ENCODE measurements around the gene CMPK2.
"Not testable (repeated sequence)": the region's sequence is repeated elsewhere in the genome, so short reads cannot be mapped to it uniquely, and the experiment has no call there.

CMPK2 gene

DNA sequence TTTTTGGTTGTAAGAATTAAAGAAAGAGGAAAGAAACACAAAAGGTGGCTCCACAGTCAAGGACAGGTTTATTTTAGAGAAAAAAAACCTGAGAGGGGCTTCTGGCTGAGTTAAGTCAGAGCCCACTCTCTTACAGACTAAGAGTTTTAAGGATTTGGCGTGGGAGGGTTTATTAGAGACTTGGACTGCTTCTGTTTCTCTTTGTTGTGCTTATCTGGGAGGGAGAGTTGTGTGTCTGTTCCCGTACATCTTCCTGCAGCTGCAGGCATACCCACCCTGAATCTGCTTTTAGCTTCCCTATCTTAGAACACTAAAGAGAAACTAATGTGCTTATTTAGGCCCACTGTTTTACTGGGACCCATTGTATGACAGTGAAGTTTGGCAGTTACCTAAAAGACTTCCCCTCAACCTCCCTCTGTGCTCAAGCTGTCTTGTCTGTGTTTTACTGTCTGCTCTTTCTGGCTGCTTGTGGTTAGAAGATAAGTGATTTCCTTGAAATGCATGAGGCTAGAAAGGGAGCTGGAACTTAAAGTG is 14.6 kb upstream of the CMPK2 start:
- DNase-seq (ENCODE audit: low spot score) = no peak

DNA sequence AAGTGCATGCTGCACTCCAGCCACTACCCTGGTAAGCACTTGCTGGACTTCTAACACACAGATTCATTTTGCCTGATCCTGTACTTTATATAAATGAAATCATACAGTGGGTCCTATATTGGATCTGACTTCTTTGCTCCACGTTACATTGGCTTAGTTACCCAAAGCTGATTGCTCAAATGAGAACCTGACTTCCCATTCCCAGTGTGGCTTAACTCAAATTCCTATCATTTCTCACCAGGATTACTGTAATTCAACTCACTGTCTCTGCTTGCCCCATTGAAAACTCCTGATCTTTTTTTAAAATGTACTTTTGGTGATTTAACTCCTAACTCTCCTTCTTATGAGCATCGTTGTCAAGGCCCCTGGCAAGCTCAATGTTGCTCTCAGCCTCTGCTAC is 13.3 kb upstream of the CMPK2 start:
- DNase-seq (ENCODE audit: low spot score) = no peak

DNA sequence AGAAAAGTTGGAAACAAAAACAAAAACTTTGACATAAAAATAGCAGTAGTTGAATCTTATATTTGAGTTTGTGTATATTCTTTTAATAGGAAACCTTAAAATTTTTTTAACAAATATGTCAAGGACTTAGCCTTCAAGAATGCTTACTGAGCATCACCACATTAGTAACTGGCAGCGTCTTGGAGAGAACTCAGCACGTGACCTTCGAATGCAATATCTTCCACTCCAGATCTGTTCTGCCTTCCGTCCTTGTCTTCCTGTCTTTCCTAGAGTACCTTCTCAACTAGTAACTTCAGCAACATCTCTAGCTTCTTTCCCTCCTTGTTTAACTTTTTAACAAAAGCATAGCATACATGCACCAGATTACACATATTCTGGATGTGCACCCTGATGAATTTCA is 12.8 kb upstream of the CMPK2 start:
- DNase-seq (ENCODE audit: low spot score) = no peak

DNA sequence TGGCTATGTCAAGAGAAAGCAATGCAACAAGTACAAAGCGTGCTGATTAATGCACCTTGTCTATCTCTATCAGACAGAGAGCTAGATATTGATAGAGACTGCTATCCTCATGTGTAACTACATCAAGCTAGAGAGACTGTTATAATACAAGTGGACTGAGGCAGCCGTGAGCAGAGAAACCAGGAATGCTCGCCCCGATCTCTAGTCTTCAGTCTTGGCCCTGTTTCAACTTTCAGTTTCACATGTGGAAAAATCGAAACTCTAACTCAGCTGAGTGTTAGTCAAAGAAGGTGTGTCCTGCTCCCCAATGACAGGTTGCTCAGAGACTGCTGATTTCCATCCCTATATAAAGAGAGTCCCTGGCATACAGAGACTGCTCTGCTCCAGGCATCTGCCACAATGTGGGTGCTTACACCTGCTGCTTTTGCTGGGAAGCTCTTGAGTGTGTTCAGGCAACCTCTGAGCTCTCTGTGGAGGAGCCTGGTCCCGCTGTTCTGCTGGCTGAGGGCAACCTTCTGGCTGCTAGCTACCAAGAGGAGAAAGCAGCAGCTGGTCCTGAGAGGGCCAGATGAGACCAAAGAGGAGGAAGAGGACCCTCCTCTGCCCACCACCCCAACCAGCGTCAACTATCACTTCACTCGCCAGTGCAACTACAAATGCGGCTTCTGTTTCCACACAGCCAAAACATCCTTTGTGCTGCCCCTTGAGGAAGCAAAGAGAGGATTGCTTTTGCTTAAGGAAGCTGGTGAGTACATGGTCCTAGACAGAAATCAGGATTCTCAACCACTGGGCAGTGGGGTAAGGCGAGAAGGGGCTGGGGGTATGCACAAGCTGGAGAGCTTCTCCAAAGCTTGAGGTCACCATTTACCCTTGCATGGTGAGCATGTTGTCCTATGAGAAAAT is 11.9 kb upstream of the CMPK2 start, which contains the start of gene RSAD2:
TSS of gene RSAD2 (plus strand) at position 376 of the 903 bp plus-strand sequence. CDS start at position 400, 24 bp downstream.
- no peak for DNase-seq (ENCODE audit: low spot score)

DNA sequence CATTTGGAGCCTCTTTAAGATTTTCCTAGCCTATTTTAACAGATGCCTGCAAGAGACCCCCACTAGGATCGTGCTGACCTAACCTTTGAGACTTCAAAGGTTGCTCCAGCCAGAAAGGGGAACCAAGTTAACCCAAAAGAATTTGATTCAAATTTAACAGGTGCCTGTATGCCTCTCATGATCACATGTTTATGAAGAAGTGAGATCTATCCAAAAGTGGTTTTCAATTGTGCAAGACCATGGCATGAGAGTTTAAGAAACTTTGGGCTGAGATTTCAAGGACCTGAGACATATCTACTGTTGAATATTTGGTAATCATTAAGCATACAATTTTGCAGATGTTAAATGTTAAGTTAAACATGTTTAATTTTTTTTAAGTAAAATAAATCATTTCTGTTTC is 10.6 kb upstream of the CMPK2 start:
- no peak for DNase-seq (ENCODE audit: low spot score)

DNA sequence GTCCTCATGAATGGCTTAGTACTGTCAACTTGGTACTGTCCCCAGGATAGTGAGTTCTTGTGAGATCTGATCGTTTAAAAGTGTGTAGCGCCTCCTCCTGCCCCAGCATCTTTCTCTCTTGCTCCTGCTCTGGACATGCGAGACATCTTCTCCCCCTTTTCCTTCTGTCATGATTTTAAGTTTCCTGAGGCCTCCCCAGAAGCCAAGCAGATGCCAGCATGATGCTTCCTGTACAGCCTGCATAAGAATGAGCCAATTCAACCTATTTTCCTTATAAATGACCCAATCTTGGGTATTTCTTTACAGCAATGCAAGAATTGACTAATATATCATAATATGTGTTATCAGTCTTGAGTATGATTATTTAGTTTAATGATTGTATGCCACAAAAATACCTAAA is 8.3 kb upstream of the CMPK2 start:
- no peak for DNase-seq (ENCODE audit: low spot score)

DNA sequence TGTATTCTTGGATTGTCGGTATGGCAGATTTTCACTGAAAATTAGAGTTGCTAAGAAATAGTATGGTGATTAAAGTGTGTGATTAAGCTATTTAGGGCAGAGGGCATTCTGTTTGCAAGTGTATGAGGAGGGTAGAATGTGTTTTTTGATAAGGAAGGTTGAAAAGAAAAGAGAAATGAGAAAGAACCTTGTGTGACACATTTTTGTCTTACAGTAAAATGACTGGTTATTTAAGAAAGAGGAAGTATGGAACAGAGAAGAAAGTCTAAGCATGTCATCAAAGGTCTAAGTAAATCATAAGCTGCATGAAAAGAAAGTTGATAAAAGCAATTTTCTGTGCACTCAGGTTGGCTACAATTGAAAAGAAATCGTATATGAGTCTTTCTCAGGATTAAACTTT is 6.7 kb upstream of the CMPK2 start:
- DNase-seq (ENCODE audit: low spot score) = no peak

DNA sequence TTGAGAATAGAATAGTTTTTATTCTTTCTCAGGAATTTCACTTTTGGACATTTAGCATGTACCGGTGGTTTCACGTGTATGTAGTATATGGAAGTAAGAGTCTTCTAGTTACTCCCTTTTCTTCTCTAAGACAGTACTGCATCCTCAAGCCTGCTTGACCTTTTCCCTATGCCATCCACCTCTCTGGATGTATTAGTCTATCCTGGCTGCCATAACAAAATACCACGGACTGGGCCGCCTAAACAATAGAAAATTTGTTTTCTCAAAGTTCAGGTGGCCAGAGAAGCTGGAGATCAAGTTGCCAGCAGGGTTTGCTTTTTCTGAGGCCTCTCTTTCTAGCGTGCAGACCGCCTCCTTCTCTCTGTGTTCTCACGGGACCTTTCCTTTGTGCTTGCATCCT is 1.3 kb upstream of the CMPK2 start:
- DNase-seq (ENCODE audit: low spot score) = no peak

DNA sequence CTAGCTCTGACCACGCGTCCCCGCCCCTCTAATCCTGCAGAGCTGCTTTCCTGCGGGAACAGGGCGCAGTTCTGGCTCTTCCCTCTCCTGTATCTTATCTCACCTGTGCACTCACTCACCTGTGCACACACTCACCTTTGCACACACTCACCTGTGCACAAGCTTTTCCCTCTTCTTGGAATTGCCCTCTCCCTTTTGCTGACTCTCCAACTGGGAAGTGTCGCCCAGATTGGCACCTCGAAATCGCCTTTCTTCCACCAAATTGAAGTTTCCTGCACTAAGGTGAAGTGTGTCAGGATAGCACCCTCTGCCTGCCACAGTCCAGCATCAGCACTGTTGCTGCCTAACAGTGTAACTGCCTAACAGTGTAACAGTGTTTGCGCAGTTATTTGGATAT is 566 bp upstream of the CMPK2 start:
- peak; percentile 57 for DNase-seq (ENCODE audit: low spot score)

DNA sequence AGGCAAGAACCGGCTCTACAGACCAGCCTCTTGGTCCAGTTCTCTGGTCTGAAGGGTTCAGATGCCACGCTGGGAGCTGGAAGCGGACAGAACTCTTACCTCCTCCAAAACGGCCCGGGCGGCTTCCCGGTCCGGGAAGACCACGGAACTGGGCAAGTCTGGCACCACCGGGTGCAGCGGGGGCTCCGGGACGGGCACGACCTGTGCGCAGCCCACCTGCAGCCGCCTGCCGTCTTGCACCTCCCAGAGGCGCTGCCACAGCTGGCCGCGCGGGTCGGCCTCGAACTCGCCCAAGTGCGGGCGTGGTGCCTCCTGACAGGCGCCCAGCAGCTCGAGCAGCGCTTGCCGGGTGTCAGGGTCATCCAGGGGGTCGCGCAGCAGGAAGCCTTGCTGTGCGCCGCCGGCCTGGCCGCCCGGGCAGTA is 773 bp downstream of the CMPK2 start:
- no peak for DNase-seq (ENCODE audit: low spot score)

DNA sequence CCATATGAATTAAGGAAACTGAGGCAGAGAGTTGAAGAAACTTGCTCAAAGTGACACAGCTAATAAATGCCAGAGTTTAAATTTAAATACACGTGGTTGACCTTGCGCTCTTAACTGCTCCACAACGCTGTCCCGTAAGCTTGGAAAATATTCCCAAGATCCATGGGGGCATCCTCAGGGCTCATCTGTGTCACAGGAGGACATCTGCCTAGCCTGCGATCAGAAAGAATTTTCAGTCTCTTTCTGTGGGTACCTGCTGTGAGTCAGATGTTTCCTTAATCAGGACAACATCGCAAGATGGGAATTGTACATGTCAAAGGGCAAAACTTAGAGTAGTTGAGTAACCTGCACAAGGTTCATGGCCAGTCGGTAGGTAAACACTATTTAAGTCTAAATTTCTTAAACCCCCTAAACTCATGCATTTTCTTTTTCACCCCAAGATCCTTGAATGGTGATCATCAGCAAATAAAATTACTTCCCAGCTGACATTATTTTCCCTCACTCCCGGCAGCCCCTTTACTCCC is 1.4 kb downstream of the CMPK2 start:
- no peak for DNase-seq (ENCODE audit: low spot score)

DNA sequence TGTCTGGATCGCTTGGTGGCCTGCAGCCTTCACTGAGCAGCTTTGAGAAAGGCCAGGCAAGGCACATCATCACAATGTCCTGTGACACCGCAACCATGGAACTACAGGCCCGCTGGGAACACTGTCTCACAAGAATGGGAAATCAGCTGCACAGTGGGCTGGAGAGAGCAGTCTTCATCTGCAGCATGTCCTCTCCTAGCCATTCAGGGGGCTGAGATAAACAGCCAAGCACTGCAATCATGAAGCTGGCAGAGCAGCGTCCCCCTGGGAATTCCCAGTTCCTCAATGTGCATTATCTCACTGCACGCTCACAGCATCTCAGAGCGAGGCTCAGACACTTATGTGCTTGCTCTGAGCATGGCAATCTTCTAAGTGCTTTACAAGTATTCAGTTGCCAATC is 1.9 kb downstream of the CMPK2 start:
- no peak for DNase-seq (ENCODE audit: low spot score)

DNA sequence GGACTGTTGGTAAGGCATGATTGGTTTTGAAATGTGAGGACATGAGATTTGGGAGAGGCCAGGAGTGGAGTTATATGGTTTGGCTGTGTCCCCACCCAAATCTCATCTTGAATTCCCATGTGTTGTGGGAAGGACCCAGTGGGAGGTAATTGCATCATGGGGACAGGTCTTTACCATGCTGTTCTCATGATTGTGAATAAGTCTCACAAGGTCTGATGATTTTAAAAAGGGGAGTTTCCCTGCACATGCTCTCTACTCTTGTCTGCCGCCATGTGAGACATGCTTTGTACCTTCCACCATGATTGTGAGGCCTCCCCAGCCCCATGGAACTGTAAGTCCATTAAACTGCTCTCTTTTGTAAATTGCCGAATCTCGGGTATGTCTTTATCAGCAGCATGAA is 5.4 kb downstream of the CMPK2 start:
- DNase-seq (ENCODE audit: low spot score) = no peak

DNA sequence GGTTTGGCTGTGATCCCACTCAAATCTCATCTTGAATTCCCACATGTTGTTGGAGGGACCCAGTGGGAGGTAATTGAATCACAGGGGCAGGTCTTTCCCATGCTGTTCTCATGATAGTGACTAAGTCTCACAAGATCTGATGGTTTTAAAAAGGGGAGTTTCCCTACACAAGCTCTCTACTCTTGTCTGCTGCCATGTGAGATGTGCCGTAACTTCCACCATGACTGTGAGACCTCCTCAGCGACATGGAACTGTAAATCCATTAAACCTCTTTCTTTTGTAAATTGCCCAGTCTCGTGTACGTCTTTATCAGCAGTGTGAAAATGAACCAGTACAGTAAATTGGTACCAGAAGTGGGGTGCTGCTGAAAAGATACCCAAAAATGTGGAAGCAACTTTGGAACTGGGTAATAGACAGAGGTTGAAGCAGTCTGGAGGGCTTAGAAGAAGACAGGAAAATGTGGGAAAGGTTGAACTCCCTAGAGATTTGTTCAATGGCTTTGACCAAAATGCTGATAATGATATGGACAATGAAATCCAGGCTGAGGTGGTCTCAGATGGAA is 7.2 kb downstream of the CMPK2 start:
- not testable (repeated sequence) for DNase-seq (ENCODE audit: low spot score)

DNA sequence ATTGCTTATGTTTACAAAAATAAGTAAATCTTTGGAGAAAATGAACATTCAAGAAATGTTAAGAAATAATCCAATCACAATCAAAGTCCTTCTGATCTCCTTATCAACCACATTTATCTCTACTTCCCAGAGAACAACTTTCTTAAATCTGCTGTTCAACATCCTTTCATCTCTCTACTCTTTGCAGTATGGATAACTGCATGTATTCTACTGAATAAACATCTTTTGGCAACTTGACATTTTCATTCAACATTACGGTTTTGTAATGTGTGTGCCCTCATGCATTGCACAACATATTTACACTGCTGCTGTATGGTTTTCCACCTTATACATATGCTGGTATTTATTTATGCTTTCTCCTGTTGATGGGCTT is 9.2 kb downstream of the CMPK2 start:
- no peak for DNase-seq (ENCODE audit: low spot score)

DNA sequence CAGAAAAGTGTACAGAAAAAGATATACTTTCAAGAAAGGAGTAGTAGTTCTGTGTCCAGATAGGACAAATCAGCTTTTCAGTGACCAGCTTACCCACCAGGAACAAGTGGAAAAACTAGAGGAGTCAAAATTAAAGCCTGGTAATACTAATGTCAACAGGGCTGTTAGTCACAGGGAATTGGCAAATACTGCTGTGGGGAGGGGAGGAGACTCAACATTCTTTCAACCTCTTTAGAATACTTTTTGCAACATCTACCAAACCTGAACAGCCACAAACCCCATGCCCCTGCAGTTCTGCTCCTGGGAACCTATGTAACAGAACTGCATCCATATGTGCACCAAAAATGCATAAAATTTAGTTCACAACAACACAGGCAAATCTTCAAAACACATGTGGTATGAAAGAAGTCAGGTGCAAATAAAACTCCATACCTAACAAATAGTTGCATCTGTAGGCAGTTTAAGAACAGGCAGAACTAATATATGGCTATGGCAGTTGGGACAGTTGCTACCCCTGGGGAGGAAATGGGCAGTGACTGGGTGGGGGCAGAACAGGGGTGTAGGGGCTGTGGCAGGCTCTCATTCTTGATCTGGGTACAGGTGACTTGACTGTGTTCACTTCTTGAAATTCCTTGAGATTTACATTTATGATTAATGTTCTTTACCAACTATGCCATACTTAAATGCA is 9.7 kb downstream of the CMPK2 start:
- no peak for DNase-seq (ENCODE audit: low spot score)

DNA sequence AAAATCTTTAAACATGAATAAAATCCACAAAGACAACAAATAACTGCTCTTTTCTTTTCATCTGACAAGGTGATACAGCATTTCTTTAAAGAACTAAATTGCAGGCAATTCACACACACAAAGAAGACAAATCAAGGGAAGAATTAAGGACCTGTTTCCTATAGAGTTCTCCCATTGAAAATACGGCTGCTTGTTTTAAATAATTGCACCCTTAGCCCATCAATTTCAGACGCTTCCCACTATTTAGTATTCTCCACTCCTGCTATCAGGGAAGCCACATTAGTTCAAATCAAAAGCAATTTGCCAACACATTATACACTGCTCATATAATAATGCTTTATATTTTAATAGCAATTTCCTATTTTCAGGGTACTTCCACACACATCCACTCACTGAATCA is 11.3 kb downstream of the CMPK2 start:
- DNase-seq (ENCODE audit: low spot score) = no peak

DNA sequence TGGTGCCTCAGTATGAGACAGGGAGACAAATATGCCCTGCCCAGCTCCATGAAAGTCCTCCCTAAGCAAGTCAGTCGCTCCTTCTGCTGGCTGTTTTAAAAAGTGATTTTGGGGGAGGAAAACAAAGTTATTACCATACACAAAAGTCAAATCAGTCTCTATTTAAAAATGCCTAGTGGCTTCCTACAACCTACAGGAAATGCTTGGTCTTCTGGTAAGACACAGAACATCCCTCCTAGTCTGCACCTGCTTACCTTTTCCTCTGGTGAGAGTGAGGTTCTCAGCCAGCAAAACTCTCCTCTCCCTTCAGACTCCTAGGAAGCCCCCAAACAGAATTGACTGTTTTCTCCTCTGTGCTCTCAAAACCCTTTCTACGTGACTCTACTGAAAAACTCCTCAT is 13.5 kb downstream of the CMPK2 start:
- no peak for DNase-seq (ENCODE audit: low spot score)

DNA sequence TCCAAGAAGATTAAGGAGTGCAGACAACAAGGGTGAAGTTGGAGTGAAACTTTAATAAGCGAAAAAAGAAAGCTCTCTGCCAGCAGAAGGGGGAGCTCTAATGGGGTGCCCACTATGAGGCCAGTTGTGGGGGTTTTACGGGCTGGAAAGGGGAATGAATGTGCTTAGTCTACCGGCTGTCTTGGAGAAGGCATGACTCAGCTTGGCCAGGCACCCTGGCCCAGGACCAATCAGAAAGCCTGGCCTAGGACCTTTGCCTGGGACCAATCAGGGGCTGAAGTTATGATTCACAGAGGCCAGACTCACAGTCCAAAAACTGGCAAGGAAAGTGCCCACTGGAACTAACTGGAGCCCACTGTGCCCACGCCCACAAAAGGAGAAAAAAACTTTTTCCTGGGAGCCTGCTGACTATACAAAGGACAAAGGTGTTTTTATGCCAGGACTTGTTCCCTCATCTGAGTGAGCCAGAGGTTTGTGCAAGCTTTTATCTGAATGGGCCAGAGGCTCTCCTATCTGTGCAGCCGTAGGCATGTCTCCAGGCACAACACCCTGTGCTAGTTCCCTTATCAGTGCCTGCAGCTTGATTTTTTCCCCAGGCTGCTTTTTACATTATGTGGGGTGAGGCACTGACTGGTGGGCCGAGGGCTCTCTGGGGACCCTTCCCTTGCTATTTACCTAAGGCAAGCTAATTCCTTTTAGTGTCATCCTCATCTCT is 18.6 kb downstream of the CMPK2 start:
- no peak for DNase-seq (ENCODE audit: low spot score)

DNA sequence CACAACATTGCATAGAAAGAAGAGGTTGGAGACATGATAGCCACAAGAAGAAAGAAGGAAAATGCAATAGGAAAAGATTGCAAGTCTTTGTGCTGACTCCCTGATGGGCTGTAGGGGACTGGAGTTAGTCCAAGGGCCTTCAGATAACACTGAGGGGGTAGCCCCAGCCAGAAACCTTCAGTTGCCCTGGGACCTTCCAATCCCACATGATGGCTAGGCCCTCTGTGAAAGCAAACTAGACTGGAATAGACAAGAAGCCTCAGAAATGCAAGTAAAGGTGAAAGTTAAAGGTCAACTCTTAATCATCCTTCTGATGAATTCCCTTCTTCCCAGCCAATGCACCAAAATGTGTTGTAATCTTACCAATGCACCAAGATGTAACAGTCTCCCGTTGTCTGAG is 19.2 kb downstream of the CMPK2 start:
- DNase-seq (ENCODE audit: low spot score) = no peak

DNA sequence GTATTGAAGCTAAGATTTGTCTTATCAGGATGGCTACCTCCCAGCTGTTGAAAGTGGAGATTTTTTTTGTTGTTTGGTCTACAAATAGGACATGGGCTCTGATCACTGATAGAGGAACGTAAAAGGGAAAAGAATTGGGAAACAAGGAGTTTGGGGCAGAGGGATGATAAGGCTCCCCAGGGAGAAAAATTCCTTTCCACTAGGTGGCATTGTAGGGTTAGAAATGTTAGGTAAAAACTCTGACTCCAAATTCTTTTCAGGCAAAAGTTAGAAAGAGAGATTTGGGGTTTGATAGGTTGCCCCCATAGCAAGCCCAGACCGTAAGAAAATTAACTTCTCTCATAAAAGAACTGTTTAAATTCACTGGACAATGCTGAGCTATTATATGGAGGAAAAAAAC is 19.8 kb downstream of the CMPK2 start:
- DNase-seq (ENCODE audit: low spot score) = no peak

DNA sequence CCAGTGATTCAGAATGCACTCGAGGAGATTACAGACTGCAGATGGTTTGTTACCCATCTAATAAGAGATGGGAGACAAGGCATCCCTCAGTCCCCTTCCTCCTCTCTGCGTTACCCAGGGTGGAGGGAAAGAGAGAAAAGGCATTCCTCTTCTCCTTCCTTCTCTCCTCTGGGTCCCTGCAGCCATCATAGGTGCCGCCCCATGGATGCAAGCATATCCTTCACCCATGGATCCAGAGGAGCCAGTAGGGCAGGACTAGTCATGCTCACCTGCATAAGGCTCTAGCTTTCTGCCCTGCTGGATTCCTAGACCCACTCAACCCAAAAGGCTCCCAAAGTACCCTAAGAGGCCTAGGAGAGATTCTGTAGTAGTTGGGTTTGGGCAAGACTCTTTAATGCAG is 20.4 kb downstream of the CMPK2 start:
- no peak for DNase-seq (ENCODE audit: low spot score)

Data from HuH-7 (cell line).